Measurements from ENCODE around the gene HS1BP3. TPM values are rescaled to one million over a fixed set of nuclear protein-coding genes. Genes with fewer than 3 reads are reported as not detected.
A peak's percentile ranks its signal among the peaks of the same experiment; 100 is the strongest.

Gene HS1BP3
- total and polyA plus RNA-seq, 8 donors, result 12.5 to 39.7 (median 13.4) TPM

DNA sequence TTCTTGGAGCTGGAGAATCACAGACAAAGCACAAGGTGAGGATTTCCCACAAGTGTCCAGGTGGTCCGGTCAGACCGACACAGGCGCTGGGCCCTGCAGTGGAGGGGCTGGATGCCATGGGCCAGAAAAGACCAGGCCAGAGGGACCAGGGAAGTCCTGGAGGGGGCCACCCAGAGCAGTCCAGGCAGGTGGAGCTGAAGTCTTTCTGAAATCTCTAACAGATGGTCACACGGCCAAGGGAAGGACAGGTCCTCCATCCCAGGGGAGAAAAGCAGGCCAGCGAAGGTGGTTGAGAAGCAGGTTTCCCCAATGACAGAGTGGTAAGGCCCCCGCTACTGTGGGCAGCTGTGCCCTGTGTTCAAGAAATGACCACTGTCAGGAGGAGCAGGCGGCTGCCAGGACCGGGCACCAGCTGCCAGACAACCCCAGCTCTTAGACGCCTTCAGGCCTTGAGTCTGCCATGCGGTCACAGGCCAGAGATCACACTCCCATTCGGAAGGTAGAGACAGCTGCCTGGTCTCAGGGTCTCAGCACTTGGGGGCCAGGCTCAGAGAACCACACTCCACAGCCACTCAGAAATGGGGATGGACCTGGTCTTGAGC is 25.9 kb downstream of the HS1BP3 start:
- peak overlapping the region in 1 of 2 donors; percentile 62 for H3K27ac ChIP-seq
- peak in 2 of 4 donors; percentile 29 to 50 for DNase-seq
- no peaks in the 10 kb centered on the region for H3K9me3 ChIP-seq
- intact Hi-C loops (cut with DNase I), result no loop called here
- H3K27me3 ChIP-seq, result no peaks in the 10 kb centered on the region
- TF ChIP-seq CTCF (IDR thresholded peaks at IDR 0.05), result no peak
- no peaks in the 10 kb centered on the region for H3K4me1 ChIP-seq
- no peak overlapping the region for H3K4me3 ChIP-seq
- H3K36me3 ChIP-seq, result peaks cover 0 to 71% of the 10 kb centered on the region in 2 donors
- no peak for ATAC-seq

DNA sequence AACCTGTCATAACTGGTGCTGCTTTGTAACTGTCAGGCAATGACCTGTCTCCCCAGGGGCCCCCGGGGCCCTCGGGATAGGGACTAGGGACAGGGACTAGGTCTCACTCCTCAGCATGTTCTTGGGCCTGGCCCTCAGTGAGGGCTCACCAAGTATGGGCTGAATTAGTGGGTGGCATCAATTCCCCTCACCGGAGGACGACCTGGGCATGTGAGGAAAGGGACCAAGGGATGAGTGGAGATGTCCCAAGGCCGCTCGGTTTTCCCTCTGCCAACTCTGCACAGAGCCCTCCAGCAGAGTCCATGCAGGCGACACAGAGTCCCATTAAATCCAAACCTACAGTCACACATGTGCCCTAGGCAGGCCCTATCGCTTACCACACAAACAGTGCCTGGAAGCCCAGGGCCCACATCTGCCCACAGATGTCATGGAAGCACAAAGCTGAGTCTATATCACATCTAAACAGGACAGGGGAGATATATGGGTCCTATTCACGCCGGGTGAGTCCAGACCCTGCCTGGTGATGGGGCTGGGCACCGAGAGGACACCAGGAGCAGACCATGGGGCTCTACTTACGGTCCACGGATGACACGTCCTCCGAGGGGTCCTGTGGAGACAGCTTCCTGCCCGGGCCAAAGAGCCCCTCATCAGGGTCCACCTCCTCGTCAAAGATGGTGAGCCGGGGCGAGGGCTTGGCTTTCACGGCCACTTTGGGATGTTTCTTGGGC is 26.6 kb downstream of the HS1BP3 start:
- no peaks in the 10 kb centered on the region for H3K9me3 ChIP-seq
- H3K27ac ChIP-seq, result no peak overlapping the region
- no peak for TF ChIP-seq CTCF (IDR thresholded peaks at IDR 0.05)
- H3K27me3 ChIP-seq, result no peaks in the 10 kb centered on the region
- DNase-seq (peak in 2 of 4 donors; percentile 15 to 41), ATAC-seq (no peak)
- peaks cover 0 to 71% of the 10 kb centered on the region in 2 donors for H3K36me3 ChIP-seq
- no peak overlapping the region for H3K4me3 ChIP-seq
- intact Hi-C loops (cut with DNase I), result no loop called here
- H3K4me1 ChIP-seq, result peaks cover 0 to 2% of the 10 kb centered on the region in 2 donors

GRCh38 chr2:20623741-20624155 is 27.1 kb downstream of the HS1BP3 start:
- Histone ChIP-seq H3K36me3 (peaks cover 0 to 72% of the 10 kb centered on the region in 2 donors), H3K9me3 (no peaks in the 10 kb centered on the region), H3K4me1 (peaks cover 0 to 8% of the 10 kb centered on the region in 2 donors), H3K27ac (no peak overlapping the region), H3K27me3 (no peaks in the 10 kb centered on the region), H3K4me3 (no peak overlapping the region)
- ATAC-seq, result no peak
- intact Hi-C loops (cut with DNase I), result no loop called here
- DNase-seq, result peak in 2 of 4 donors; percentile 22 to 75
- TF ChIP-seq CTCF (IDR thresholded peaks at IDR 0.05), result no peak

DNA sequence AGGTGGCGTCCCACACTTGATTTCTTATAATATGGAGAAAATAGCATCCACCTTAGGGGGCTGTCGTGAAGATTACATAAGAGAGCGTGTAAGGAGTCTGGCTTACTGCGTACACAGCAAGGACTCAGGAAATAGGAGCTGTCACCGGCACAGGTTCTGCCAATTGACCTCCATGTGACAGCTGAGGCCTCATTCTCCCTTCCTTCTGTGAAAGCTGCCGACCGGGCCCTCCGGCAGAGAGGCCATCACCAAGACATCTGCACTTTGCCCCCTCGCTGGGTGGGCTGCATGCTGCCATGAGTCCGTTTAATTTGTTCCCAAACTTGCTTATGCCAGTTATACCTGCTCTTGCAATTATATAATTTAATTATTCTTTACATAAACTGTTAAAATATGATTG is 27.7 kb downstream of the HS1BP3 start:
- H3K27ac ChIP-seq, result no peak overlapping the region
- H3K4me3 ChIP-seq, result no peak overlapping the region
- H3K36me3 ChIP-seq, result peaks cover 0 to 72% of the 10 kb centered on the region in 2 donors
- ATAC-seq (no peak), DNase-seq (peak in 2 of 4 donors; percentile 10 to 61)
- no peaks in the 10 kb centered on the region for H3K27me3 ChIP-seq
- no peak for TF ChIP-seq CTCF (IDR thresholded peaks at IDR 0.05)
- H3K9me3 ChIP-seq, result no peaks in the 10 kb centered on the region
- peaks cover 3 to 13% of the 10 kb centered on the region in 2 donors for H3K4me1 ChIP-seq
- intact Hi-C loops (cut with DNase I), result no loop called here

DNA sequence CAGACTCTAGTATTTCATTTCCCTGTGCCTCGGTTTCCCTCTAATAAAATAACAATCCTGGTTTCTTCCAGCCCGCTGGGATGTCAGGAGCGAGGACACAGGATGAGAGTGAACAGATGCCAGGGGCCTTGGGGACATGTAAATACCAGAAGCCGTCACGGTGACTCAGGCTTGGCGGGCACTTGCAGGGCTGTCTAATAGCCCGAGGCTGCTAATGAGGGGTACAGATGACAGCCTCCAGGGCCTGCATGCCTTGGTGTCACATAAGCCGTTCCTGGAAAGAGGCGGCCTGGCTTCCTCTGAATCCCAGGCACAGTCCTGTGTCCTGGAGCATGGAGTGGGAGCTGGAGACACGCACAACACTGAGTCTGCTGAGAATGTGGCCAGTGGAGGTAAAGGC is 28.2 kb downstream of the HS1BP3 start:
- peak in 1 of 4 donors; percentile 21 for DNase-seq
- H3K4me3 ChIP-seq, result no peak overlapping the region
- intact Hi-C loops (cut with DNase I), result no loop called here
- peaks cover 7 to 18% of the 10 kb centered on the region in 2 donors for H3K4me1 ChIP-seq
- peaks cover 0 to 72% of the 10 kb centered on the region in 2 donors for H3K36me3 ChIP-seq
- ATAC-seq, result no peak
- no peaks in the 10 kb centered on the region for H3K27me3 ChIP-seq
- no peaks in the 10 kb centered on the region for H3K9me3 ChIP-seq
- no peak overlapping the region for H3K27ac ChIP-seq
- no peak for TF ChIP-seq CTCF (IDR thresholded peaks at IDR 0.05)

Data from left lung (tissue), 10 donors.